OCI-LY3 (cell line): ENCODE results near the gene SURF4.

ENCODE experiments used
- CTCF ChIP-seq: fragments of 200-600, 300-600 bp; sonication (generic); IDR thresholded peaks from 2 replicates; pipeline ENCODE4 v1.5.1; 2014; ENCODE audit warnings: antibody characterized with exemption, low read length, low read depth
- EZH2phosphoT487 ChIP-seq: fragments of 200-600 bp; shearing (Covaris generic); IDR thresholded peaks from 2 replicates; pipeline ENCODE4 v1.6.1; 2018; ENCODE audit warnings: antibody characterized with exemption, mixed run types, low read depth

GRCh38 chr9:133341369-133342068 is 34.3 kb downstream of the SURF4 start:
- TF ChIP-seq CTCF = no peak
- TF ChIP-seq EZH2phosphoT487 = no peak
